Neural progenitor cell (in vitro differentiated cells): Measurements from ENCODE around the gene KRTAP10-4. TPM values are rescaled to one million over a fixed set of nuclear protein-coding genes. Genes with fewer than 3 reads are reported as not detected.
A peak's percentile ranks its signal among the peaks of the same experiment; 100 is the strongest.
"Not testable (repeated sequence)": the region's sequence is repeated elsewhere in the genome, so short reads cannot be mapped to it uniquely, and the experiment has no call there.

Source experiments
- DNase-seq: peaks from one replicate; pipeline ENCODE4 v3.0.0-alpha.2; 2016; ENCODE audit warnings: low spot score
- H2AFZ ChIP-seq: fragments of 200-600 bp; sonication (generic); replicated peaks from 2 replicates; pipeline ENCODE4 v1.6.1; 2016; ENCODE audit warnings: antibody characterized with exemption
- H3F3A ChIP-seq: fragments of 200-600 bp; sonication (generic); 2 replicates; pipeline ENCODE4 v1.6.1; 2016; ENCODE audit warnings: antibody characterized with exemption, low read depth
- H3K27ac ChIP-seq: fragments of 200-600 bp; sonication (generic); 2 replicates; pipeline ENCODE4 v1.5.1; 2016; ENCODE audit warnings: mild to moderate bottlenecking
- H3K27me3 ChIP-seq: fragments of 200-600 bp; sonication (generic); 2 replicates; pipeline ENCODE4 v1.6.1; 2016; ENCODE audit warnings: mild to moderate bottlenecking, moderate library complexity
- H3K36me3 ChIP-seq: fragments of 200-600 bp; sonication (generic); 2 replicates; pipeline ENCODE4 v1.5.1; 2016
- H3K4me1 ChIP-seq: fragments of 200-600 bp; sonication (generic); 2 replicates; pipeline ENCODE4 v1.6.1; 2016; ENCODE audit warnings: mixed run types
- H3K4me2 ChIP-seq: fragments of 200-600 bp; sonication (generic); 2 replicates; pipeline ENCODE4 v1.6.1; 2016
- H3K4me3 ChIP-seq: fragments of 200-600 bp; sonication (generic); 2 replicates; pipeline ENCODE4 v1.5.1; 2016
- H3K79me2 ChIP-seq: fragments of 200-600 bp; sonication (generic); 2 replicates; pipeline ENCODE4 v1.6.1; 2016; ENCODE audit warnings: low read depth
- H3K9ac ChIP-seq: fragments of 200-600 bp; sonication (generic); 2 replicates; pipeline ENCODE4 v1.6.1; 2016
- H3K9me3 ChIP-seq: fragments of 200-600 bp; sonication (generic); 2 replicates; pipeline ENCODE4 v1.5.1; 2016; ENCODE audit warnings: low read depth
- H4K20me1 ChIP-seq: fragments of 200-600 bp; sonication (generic); 2 replicates; pipeline ENCODE4 v1.6.1; 2016; ENCODE audit warnings: low read depth
- H3K27ac Mint-ChIP-seq: 3 replicates; pipeline ENCODE4 v1.8.0; 2021; ENCODE audit warnings: mixed read lengths
- H3K27me3 Mint-ChIP-seq: 2 replicates; pipeline ENCODE4 v1.8.0; 2022; ENCODE audit warnings: low read depth, mild to moderate bottlenecking, inconsistent platforms, moderate library complexity, mixed read lengths; ENCODE audit not compliant: insufficient read depth
- H3K36me3 Mint-ChIP-seq: 3 replicates; pipeline ENCODE4 v1.8.0; 2021; ENCODE audit warnings: mixed read lengths
- H3K4me1 Mint-ChIP-seq: 3 replicates; pipeline ENCODE4 v1.8.0; 2021; ENCODE audit warnings: mixed read lengths
- H3K4me3 Mint-ChIP-seq: 3 replicates; pipeline ENCODE4 v1.8.0; 2021; ENCODE audit warnings: mild to moderate bottlenecking, moderate library complexity, mixed read lengths
- H3K9me3 Mint-ChIP-seq: 3 replicates; pipeline ENCODE4 v1.8.0; 2020; ENCODE audit warnings: mixed read lengths
- CTCF ChIP-seq: fragments of 200-600 bp; sonication (generic); IDR thresholded peaks from 2 replicates; pipeline ENCODE4 v1.5.1; 2017; ENCODE audit warnings: antibody characterized with exemption, mild to moderate bottlenecking
- EZH2 ChIP-seq: fragments of 200-600 bp; sonication (generic); IDR thresholded peaks from 2 replicates; pipeline ENCODE4 v1.6.1; 2017; ENCODE audit warnings: antibody characterized with exemption, mild to moderate bottlenecking, moderate library complexity
- EZH2phosphoT487 ChIP-seq: fragments of 200-600 bp; sonication (generic); IDR thresholded peaks from 2 replicates; pipeline ENCODE4 v1.6.1; 2017; ENCODE audit warnings: antibody characterized with exemption
- total RNA-seq: library from RNA; depleted of rRNA; stranded (reverse); fragments of >200 nt; gene quantifications from 2 replicates; pipeline ENCODE4 v1.2.3, GENCODE V29; 2015; ENCODE audit warnings: low replicate concordance

The KRTAP10-4 gene
- total RNA-seq, 1 donor from 2014 or later = not detected

- Histone ChIP-seq H3F3A (no peaks in the 10 kb centered on the region), H3K9me3 (no peaks in the 10 kb centered on the region), H3K4me2 (no peak overlapping the region), H3K4me1 (peaks cover 5% of the 10 kb centered on the region), H3K27me3 (no peaks in the 10 kb centered on the region), H3K36me3 (no peaks in the 10 kb centered on the region), H4K20me1 (no peaks in the 10 kb centered on the region), H2AFZ (no peak overlapping the region), H3K4me3 (no peak overlapping the region), H3K79me2 (no peaks in the 10 kb centered on the region), H3K27ac (no peak overlapping the region), H3K9ac (no peak overlapping the region)
- Mint-ChIP-seq H3K4me3 (no peak overlapping the region), H3K27me3 (peaks cover 2% of the 10 kb centered on the region), H3K27ac (no peak overlapping the region), H3K9me3 (peaks cover 3% of the 10 kb centered on the region), H3K36me3 (no peaks in the 10 kb centered on the region), H3K4me1 (peaks cover 15% of the 10 kb centered on the region)
- TF ChIP-seq EZH2phosphoT487 = no peak
- no peak for TF ChIP-seq CTCF
- no peak for TF ChIP-seq EZH2
- DNase-seq = no peak
Measured at GRCh38 chr21:44589094-44589493, 15.6 kb downstream of the KRTAP10-4 start.

GRCh38 chr21:44589586-44590305 lies 16.2 kb downstream of the KRTAP10-4 start:
- no peak for DNase-seq
- Mint-ChIP-seq H3K9me3 (peaks cover 3% of the 10 kb centered on the region), H3K36me3 (no peaks in the 10 kb centered on the region), H3K4me3 (peak overlapping the region; percentile 41), H3K4me1 (peaks cover 15% of the 10 kb centered on the region), H3K27ac (no peak overlapping the region), H3K27me3 (peaks cover 2% of the 10 kb centered on the region)
- Histone ChIP-seq H2AFZ (no peak overlapping the region), H3K79me2 (no peaks in the 10 kb centered on the region), H3K4me2 (no peak overlapping the region), H3F3A (no peaks in the 10 kb centered on the region), H3K9ac (no peak overlapping the region), H3K27ac (no peak overlapping the region), H4K20me1 (no peaks in the 10 kb centered on the region), H3K9me3 (no peaks in the 10 kb centered on the region), H3K36me3 (no peaks in the 10 kb centered on the region), H3K27me3 (no peaks in the 10 kb centered on the region), H3K4me1 (peaks cover 5% of the 10 kb centered on the region), H3K4me3 (no peak overlapping the region)
- TF ChIP-seq CTCF (no peak), EZH2 (no peak), EZH2phosphoT487 (no peak)

- H3K27me3 Mint-ChIP-seq = peaks cover 2% of the 10 kb centered on the region
- TF ChIP-seq EZH2phosphoT487 (no peak), CTCF (no peak), EZH2 (no peak)
- Histone ChIP-seq H3K27ac (no peak overlapping the region), H3K4me1 (peaks cover 5% of the 10 kb centered on the region), H3K36me3 (no peaks in the 10 kb centered on the region), H3K4me2 (no peak overlapping the region), H3K27me3 (no peaks in the 10 kb centered on the region), H3K4me3 (no peak overlapping the region), H3K9ac (no peak overlapping the region), H4K20me1 (no peaks in the 10 kb centered on the region), H3K79me2 (no peaks in the 10 kb centered on the region), H3K9me3 (no peaks in the 10 kb centered on the region), H3F3A (no peaks in the 10 kb centered on the region), H2AFZ (no peak overlapping the region)
- no peak for DNase-seq
- H3K36me3 Mint-ChIP-seq = no peaks in the 10 kb centered on the region
- H3K9me3 Mint-ChIP-seq = peaks cover 3% of the 10 kb centered on the region
- H3K4me3 Mint-ChIP-seq = peak overlapping the region; percentile 41
- no peak overlapping the region for H3K27ac Mint-ChIP-seq
- H3K4me1 Mint-ChIP-seq = peaks cover 15% of the 10 kb centered on the region
Measured at GRCh38 chr21:44590311-44590721, 16.8 kb downstream of the KRTAP10-4 start.

DNA sequence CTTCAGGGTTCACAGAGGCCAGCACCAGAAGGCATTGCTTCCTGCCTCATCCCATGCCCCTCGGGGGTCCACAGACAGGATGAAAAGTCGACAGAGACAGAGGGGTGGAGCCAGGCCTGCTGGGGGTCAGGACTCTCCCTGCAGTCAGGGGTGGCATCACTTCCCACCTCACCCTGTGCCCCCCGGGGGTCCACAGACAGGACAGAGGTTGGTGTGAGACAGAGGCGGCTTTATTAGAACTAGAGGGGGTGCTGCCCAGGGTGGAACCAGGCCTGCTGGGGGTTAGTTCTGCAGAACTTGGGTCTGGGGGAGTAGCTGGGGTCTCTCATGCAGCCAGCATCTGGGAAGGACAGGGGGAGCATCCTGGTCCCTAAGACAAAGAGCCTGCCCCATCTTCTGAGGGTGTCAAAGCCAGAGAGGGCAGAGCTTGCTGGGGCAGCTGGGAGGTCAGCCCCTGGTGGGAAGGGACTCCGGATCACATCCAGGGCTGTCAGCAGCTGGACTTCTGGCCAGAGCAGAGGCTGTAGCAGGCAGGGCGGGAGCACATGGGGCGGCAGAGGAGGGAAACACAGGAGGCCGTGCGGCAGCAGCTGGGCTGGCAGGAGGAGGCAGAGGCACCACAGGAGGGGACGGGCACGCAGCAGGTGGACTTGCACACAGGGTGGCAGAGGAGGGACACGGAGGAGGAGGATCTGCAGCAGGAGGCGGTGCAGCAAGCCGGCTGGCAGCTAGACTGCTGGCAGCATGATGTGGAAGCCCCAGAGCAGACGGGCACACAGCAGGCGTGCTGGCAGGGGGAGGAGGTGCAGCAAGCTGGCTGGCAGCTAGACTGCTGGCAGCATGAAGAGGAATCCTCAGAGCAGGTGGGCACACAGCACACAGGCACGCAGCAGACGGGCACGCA lies 17.6 kb downstream of the KRTAP10-4 start:
- H3K36me3 Mint-ChIP-seq, H2AFZ ChIP-seq, H4K20me1 ChIP-seq, H3K27me3 Mint-ChIP-seq, H3K4me3 ChIP-seq, H3K4me2 ChIP-seq, H3K27me3 ChIP-seq, H3K9ac ChIP-seq, H3K9me3 ChIP-seq, H3K27ac Mint-ChIP-seq, H3K4me3 Mint-ChIP-seq, H3K4me1 ChIP-seq, H3K27ac ChIP-seq, H3K9me3 Mint-ChIP-seq, H3K36me3 ChIP-seq, H3K79me2 ChIP-seq, H3F3A ChIP-seq, DNase-seq: not testable (repeated sequence)
- H3K4me1 Mint-ChIP-seq = peaks cover 15% of the 10 kb centered on the region

DNA sequence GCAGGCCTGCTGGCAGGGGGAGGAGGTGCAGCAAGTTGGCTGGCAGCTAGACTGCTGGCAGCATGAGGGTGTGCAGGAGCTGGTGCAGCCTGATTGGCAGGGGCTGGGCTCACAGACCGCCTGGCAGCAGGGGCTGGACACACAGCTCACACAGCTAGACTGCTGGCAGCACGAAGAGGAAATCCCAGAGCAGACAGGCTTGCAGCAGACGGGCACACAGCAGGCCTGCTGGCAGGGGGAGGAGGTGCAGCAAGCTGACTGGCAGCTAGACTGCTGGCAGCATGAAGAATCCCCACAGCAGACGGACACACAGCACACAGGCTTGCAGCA lies 18.2 kb downstream of the KRTAP10-4 start:
- not testable (repeated sequence) for H3K27ac Mint-ChIP-seq, H3K9me3 ChIP-seq, H3K4me3 Mint-ChIP-seq, H3K4me2 ChIP-seq, H3K27me3 ChIP-seq, H3K4me3 ChIP-seq, H3K9me3 Mint-ChIP-seq, H2AFZ ChIP-seq, H3K9ac ChIP-seq, H3K27ac ChIP-seq, DNase-seq, H3K36me3 Mint-ChIP-seq, H3K4me1 ChIP-seq, H3K36me3 ChIP-seq, H3K27me3 Mint-ChIP-seq, H3K79me2 ChIP-seq, H4K20me1 ChIP-seq, H3F3A ChIP-seq
- H3K4me1 Mint-ChIP-seq = peaks cover 15% of the 10 kb centered on the region
